Measurements from ENCODE around the gene ADM5. TPM values are rescaled to one million over a fixed set of nuclear protein-coding genes. Genes with fewer than 3 reads are reported as not detected.

Gene ADM5
- total and polyA plus RNA-seq, 2 experiments from 2014 or later = 2.8 to 5.7 TPM

GRCh38 chr19:49660338-49660961 lies 28.9 kb upstream of the ADM5 start:
- TF ChIP-seq STAT1 (IDR thresholded peaks at IDR 0.05; ENCODE audit: unreplicated experiment) (no peak), ZNF331 (CRISPR knock-in tag; IDR thresholded peaks at IDR 0.05; ENCODE audit: low read depth) (no peak), CREB1 (CRISPR knock-in tag; IDR thresholded peaks at IDR 0.05; ENCODE audit: low read depth) (no peak), JUNB (IDR thresholded peaks at IDR 0.05; ENCODE audit: unreplicated experiment) (no peak), NANOG (IDR thresholded peaks at IDR 0.05; ENCODE audit: borderline replicate concordance) (no peak), CTCF (conservative IDR thresholded peaks at IDR 0.05; ENCODE audit: low read depth in 2 of 2) (no peak), ZNF114 (CRISPR knock-in tag; IDR thresholded peaks at IDR 0.05) (no peak), POLR2AphosphoS5 (IDR thresholded peaks at IDR 0.05; ENCODE audit: low read depth) (no peak), EZH2 (IDR thresholded peaks at IDR 0.05; ENCODE audit: low read depth, unreplicated experiment) (no peak), ETS1 (IDR thresholded peaks at IDR 0.05) (no peak), REST (IDR thresholded peaks at IDR 0.05; ENCODE audit: unreplicated experiment) (no peak), ZNF462 (CRISPR knock-in tag; IDR thresholded peaks at IDR 0.05) (no peak), EZH2phosphoT487 (IDR thresholded peaks at IDR 0.05; ENCODE audit: unreplicated experiment) (no peak)
- Mint-ChIP-seq H3K9me3 (peaks cover 19% of the 10 kb centered on the region), H3K27me3 (ENCODE audit: insufficient read depth, low read depth, poor library complexity) (peaks cover 29% of the 10 kb centered on the region), H3K36me3 (ENCODE audit: low read depth) (peaks cover 75% of the 10 kb centered on the region), H3K4me3 (no peak overlapping the region), H3K27ac (no peak overlapping the region), H3K4me1 (peaks cover 15% of the 10 kb centered on the region)
- Histone ChIP-seq H3F3A (replicated peaks; ENCODE audit: low read depth) (peaks cover 30% of the 10 kb centered on the region), H3K4me1 (ENCODE audit: insufficient read depth) (peaks cover 5% of the 10 kb centered on the region; the same call in 1 of the 2 replicates), H3K79me2 (replicated peaks; ENCODE audit: insufficient read depth) (peaks cover 16% of the 10 kb centered on the region), H3K36me3 (ENCODE audit: insufficient read depth) (peaks cover 16% of the 10 kb centered on the region), H2AFZ (no peak overlapping the region), H4K20me1 (replicated peaks; ENCODE audit: insufficient read depth) (peaks cover 17% of the 10 kb centered on the region), H3K4me3 (no peak overlapping the region), H3K9me2 (ENCODE audit: insufficient read depth) (no peaks in the 10 kb centered on the region), H3K27ac (ENCODE audit: low read depth) (no peak overlapping the region), H3K27me3 (ENCODE audit: insufficient read depth) (no peaks in the 10 kb centered on the region), H3K4me2 (no peak overlapping the region)
- ATAC-seq (no peak), DNase-seq (ENCODE audit: low spot score) (no peak)

Measured in GM23338 (cell line).